CD4-positive, CD25-positive, alpha-beta regulatory T cell (primary cell): Measurements from ENCODE around the gene ALDH1A2. TPM values are rescaled to one million over a fixed set of nuclear protein-coding genes. Genes with fewer than 3 reads are reported as not detected.

Experiments
- ATAC-seq, 2 donors: fragments of 150-1000 bp; cut with Tn5 transposase; one replicate each; pipeline ENCODE4 v1.10.0; 2021; ENCODE audit warnings: low read depth in 2 of 2, moderate number of reproducible peaks in 2 of 2, moderate library complexity in 1 of 2
- DNase-seq, 3 donors: peaks; one replicate each; pipeline versions ENCODE4 v3.0.0 to v3.0.0-alpha.2; 2012 to 2022; ENCODE audit warnings: mixed read lengths in 1 of 3
- H3K27ac ChIP-seq: one replicate; pipeline ENCODE4 v1.7.0; 2013; ENCODE audit warnings: mild to moderate bottlenecking, low read length; ENCODE audit not compliant: insufficient read depth, poor library complexity, severe bottlenecking
- H3K27me3 ChIP-seq: one replicate; pipeline ENCODE4 v1.7.0; 2013; ENCODE audit warnings: low read length; ENCODE audit not compliant: control insufficient read depth, insufficient read depth
- H3K36me3 ChIP-seq: one replicate; pipeline ENCODE4 v1.7.0; 2013; ENCODE audit warnings: mild to moderate bottlenecking, low read length, moderate library complexity; ENCODE audit not compliant: control insufficient read depth, insufficient read depth
- H3K4me1 ChIP-seq: 2 replicates; pipeline ENCODE4 v1.7.0; 2013; ENCODE audit warnings: mild to moderate bottlenecking, low read length; ENCODE audit not compliant: insufficient read depth, control insufficient read depth, poor library complexity, severe bottlenecking
- H3K4me3 ChIP-seq: one replicate; pipeline ENCODE4 v1.7.0; 2013; ENCODE audit warnings: low read depth, mild to moderate bottlenecking, low read length, moderate library complexity
- H3K9me3 ChIP-seq, 2 experiments: 1 replicate in 1 of 2; 2 replicates in 1 of 2; pipeline ENCODE4 v1.7.0; 2013; ENCODE audit warnings: low read length in 2 of 2, mild to moderate bottlenecking in 1 of 2, moderate library complexity in 1 of 2; ENCODE audit not compliant: control insufficient read depth in 2 of 2
- H3K27ac Mint-ChIP-seq, 3 donors: one replicate each; pipeline ENCODE4 v1.8.0; 2020 to 2022; ENCODE audit warnings: mild to moderate bottlenecking in 3 of 3, mixed read lengths in 3 of 3, moderate library complexity in 2 of 3
- H3K27me3 Mint-ChIP-seq: one replicate; pipeline ENCODE4 v1.8.0; 2022; ENCODE audit warnings: mild to moderate bottlenecking, mixed read lengths
- H3K36me3 Mint-ChIP-seq: one replicate; pipeline ENCODE4 v1.8.0; 2020; ENCODE audit warnings: mixed read lengths
- H3K4me1 Mint-ChIP-seq, 4 donors: one replicate each; pipeline ENCODE4 v1.8.0; 2020 to 2022; ENCODE audit warnings: mixed read lengths in 4 of 4, mild to moderate bottlenecking in 1 of 4
- H3K4me3 Mint-ChIP-seq, 4 donors: one replicate each; pipeline ENCODE4 v1.8.0; 2020 to 2022; ENCODE audit warnings: mild to moderate bottlenecking in 4 of 4, mixed read lengths in 4 of 4, moderate library complexity in 3 of 4
- H3K9me3 Mint-ChIP-seq, 7 donors: one replicate each; pipeline ENCODE4 v1.8.0; 2020 to 2022; ENCODE audit warnings: mixed read lengths in 7 of 7, mild to moderate bottlenecking in 3 of 7, moderate library complexity in 2 of 7
- polyA plus RNA-seq, 4 donors: library from polyadenylated mRNA; unstranded; fragments of 300-500 nt; fragmentation: Illumina TruSeq; gene quantifications; one replicate each; pipeline ENCODE4 v1.2.3, GENCODE V29; 2021
- total RNA-seq: library from RNA; stranded (reverse); gene quantifications from one replicate; pipeline ENCODE4 v1.2.3, GENCODE V29; 2022

ALDH1A2 gene
- total and polyA plus RNA-seq, 5 donors from 2014 or later: not detected

GRCh38 chr15:57992761-57993355 lies 72.7 kb downstream of the ALDH1A2 start:
- H3K36me3 Mint-ChIP-seq: no peaks in the 10 kb centered on the region
- no peak for DNase-seq
- H3K4me1 Mint-ChIP-seq: no peaks in the 10 kb centered on the region
- Histone ChIP-seq H3K9me3 (no peaks in the 10 kb centered on the region), H3K27ac (no peak overlapping the region), H3K27me3 (peaks cover 5% of the 10 kb centered on the region), H3K4me1 (no peaks in the 10 kb centered on the region), H3K36me3 (no peaks in the 10 kb centered on the region), H3K4me3 (no peak overlapping the region)
- peaks cover 22% of the 10 kb centered on the region for H3K27me3 Mint-ChIP-seq
- no peak overlapping the region for H3K27ac Mint-ChIP-seq
- no peak for ATAC-seq
- no peaks in the 10 kb centered on the region for H3K9me3 Mint-ChIP-seq
- H3K4me3 Mint-ChIP-seq: no peak overlapping the region

DNA sequence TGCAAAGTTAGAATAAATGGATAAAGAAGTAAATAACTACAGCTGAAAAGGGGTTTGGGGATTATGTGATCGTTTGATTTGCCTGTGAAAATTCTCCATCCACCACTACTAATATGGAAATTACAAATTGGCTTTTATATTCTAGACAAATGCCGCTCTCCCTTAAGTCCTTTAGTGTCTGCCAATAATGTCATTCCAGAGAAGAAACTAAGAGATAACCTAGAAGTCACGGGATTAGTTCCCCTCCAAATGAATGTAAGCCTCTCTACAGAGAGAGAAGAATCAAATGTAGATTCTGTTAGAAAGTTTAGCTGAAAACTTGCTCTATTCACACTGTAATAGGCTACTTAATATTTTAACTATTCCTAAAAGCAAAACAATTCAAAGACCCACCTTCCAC lies 92.0 kb downstream of the ALDH1A2 start:
- Histone ChIP-seq H3K27me3 (no peaks in the 10 kb centered on the region), H3K4me1 (no peaks in the 10 kb centered on the region), H3K4me3 (no peak overlapping the region), H3K27ac (no peak overlapping the region), H3K9me3 (no peaks in the 10 kb centered on the region), H3K36me3 (no peaks in the 10 kb centered on the region)
- DNase-seq (no peak), ATAC-seq (no peak)
- Mint-ChIP-seq H3K36me3 (no peaks in the 10 kb centered on the region), H3K4me3 (no peak overlapping the region), H3K9me3 (peaks cover 0 to 2% (median 0%) of the 10 kb centered on the region in 7 donors), H3K27me3 (peaks cover 5% of the 10 kb centered on the region), H3K27ac (no peak overlapping the region), H3K4me1 (no peaks in the 10 kb centered on the region)

DNA sequence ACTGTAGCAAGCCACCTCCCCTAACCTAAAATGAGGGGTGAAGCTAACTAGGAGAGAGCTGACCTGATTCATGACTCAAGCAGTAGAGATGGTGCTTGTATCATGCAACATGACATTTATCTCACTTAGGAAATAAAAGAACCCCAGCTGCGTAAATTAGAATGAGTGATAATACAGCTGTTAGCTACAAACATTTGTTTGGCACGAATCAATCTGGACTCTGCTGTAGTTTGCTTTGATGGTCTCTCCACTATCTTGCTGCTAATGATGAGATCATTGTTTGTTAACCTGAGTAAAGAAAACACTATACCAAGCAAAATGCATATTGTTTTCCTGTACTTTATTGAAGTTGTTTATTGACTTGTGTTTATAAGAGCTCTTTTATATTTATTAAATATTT lies 92.6 kb downstream of the ALDH1A2 start:
- H3K4me1 ChIP-seq: no peaks in the 10 kb centered on the region
- H3K27ac ChIP-seq: no peak overlapping the region
- Mint-ChIP-seq H3K4me1 (no peaks in the 10 kb centered on the region), H3K27ac (no peak overlapping the region), H3K36me3 (no peaks in the 10 kb centered on the region), H3K4me3 (no peak overlapping the region), H3K9me3 (peaks cover 0 to 2% (median 0%) of the 10 kb centered on the region in 7 donors), H3K27me3 (no peaks in the 10 kb centered on the region)
- ATAC-seq: no peak
- H3K9me3 ChIP-seq: no peaks in the 10 kb centered on the region
- no peak overlapping the region for H3K4me3 ChIP-seq
- no peaks in the 10 kb centered on the region for H3K36me3 ChIP-seq
- no peaks in the 10 kb centered on the region for H3K27me3 ChIP-seq
- no peak for DNase-seq

GRCh38 chr15:57969996-57970395 lies 95.5 kb downstream of the ALDH1A2 start:
- no peak overlapping the region for H3K27ac Mint-ChIP-seq
- no peaks in the 10 kb centered on the region for H3K36me3 Mint-ChIP-seq
- Histone ChIP-seq H3K36me3 (no peaks in the 10 kb centered on the region), H3K4me3 (no peak overlapping the region), H3K4me1 (no peaks in the 10 kb centered on the region), H3K9me3 (no peaks in the 10 kb centered on the region), H3K27me3 (no peaks in the 10 kb centered on the region), H3K27ac (no peak overlapping the region)
- no peak overlapping the region for H3K4me3 Mint-ChIP-seq
- DNase-seq (no peak), ATAC-seq (no peak)
- H3K27me3 Mint-ChIP-seq: peaks cover under 1% of the 10 kb centered on the region
- H3K4me1 Mint-ChIP-seq: no peaks in the 10 kb centered on the region
- H3K9me3 Mint-ChIP-seq: peaks cover 0 to 2% (median 0%) of the 10 kb centered on the region in 7 donors

DNA sequence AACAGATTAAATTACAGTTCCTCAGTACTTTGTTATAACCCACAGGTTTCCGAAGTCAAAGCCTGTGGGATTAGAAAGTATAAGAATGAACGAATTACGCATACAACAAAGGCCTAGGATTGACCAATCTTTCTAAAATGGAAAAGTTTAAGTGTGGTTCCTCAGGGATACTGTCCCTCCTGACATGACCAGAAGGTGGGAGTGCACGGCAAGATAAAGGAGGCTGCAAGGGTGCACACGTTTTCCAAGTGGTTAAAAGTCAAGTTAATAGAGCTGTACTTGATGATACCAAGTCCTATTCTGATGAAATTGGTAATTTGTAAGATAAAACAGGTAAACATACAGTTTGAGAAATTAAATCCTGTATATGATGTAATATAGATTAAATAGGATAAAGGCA lies 96.2 kb downstream of the ALDH1A2 start:
- no peaks in the 10 kb centered on the region for H3K4me1 Mint-ChIP-seq
- ATAC-seq (no peak), DNase-seq (no peak)
- no peaks in the 10 kb centered on the region for H3K9me3 ChIP-seq
- H3K36me3 ChIP-seq: no peaks in the 10 kb centered on the region
- H3K36me3 Mint-ChIP-seq: no peaks in the 10 kb centered on the region
- no peak overlapping the region for H3K4me3 ChIP-seq
- H3K27me3 ChIP-seq: no peaks in the 10 kb centered on the region
- peaks cover 5% of the 10 kb centered on the region for H3K27me3 Mint-ChIP-seq
- H3K27ac Mint-ChIP-seq: no peak overlapping the region
- H3K27ac ChIP-seq: no peak overlapping the region
- no peak overlapping the region for H3K4me3 Mint-ChIP-seq
- H3K4me1 ChIP-seq: no peaks in the 10 kb centered on the region
- peaks cover 0 to 2% (median 0%) of the 10 kb centered on the region in 7 donors for H3K9me3 Mint-ChIP-seq

GRCh38 chr15:57962887-57963286 lies 102.6 kb downstream of the ALDH1A2 start:
- Mint-ChIP-seq H3K4me1 (no peaks in the 10 kb centered on the region), H3K36me3 (no peaks in the 10 kb centered on the region), H3K27me3 (peaks cover 22% of the 10 kb centered on the region), H3K27ac (no peak overlapping the region), H3K4me3 (no peak overlapping the region), H3K9me3 (no peaks in the 10 kb centered on the region)
- H3K36me3 ChIP-seq: no peaks in the 10 kb centered on the region
- DNase-seq (no peak), ATAC-seq (no peak)
- H3K9me3 ChIP-seq: no peaks in the 10 kb centered on the region
- H3K4me3 ChIP-seq: no peak overlapping the region
- H3K27ac ChIP-seq: no peak overlapping the region
- no peaks in the 10 kb centered on the region for H3K27me3 ChIP-seq
- no peaks in the 10 kb centered on the region for H3K4me1 ChIP-seq

DNA sequence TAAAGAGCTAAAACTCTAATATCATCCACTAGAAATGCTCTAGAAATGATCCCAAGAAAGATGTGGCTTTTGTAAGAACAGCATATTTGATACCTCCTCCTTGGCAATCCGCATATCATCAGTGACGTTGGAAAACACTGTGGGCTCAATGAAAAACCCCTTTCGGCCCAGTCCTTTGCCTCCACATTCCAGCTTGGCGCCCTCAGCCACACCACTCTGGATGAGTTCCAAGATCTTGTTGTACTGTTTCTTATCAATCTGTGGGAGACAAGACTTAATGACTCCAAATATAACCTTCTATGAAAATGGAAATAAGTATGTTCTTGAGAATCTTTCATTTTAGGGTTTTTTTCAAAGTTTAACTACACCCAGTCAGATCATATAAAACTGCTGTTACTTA lies 103.6 kb downstream of the ALDH1A2 start:
- no peak overlapping the region for H3K27ac ChIP-seq
- ATAC-seq (no peak), DNase-seq (no peak)
- Mint-ChIP-seq H3K27me3 (peaks cover 22% of the 10 kb centered on the region), H3K4me3 (no peak overlapping the region), H3K4me1 (no peaks in the 10 kb centered on the region), H3K9me3 (no peaks in the 10 kb centered on the region), H3K27ac (no peak overlapping the region), H3K36me3 (no peaks in the 10 kb centered on the region)
- no peaks in the 10 kb centered on the region for H3K27me3 ChIP-seq
- no peaks in the 10 kb centered on the region for H3K9me3 ChIP-seq
- H3K36me3 ChIP-seq: no peaks in the 10 kb centered on the region
- no peak overlapping the region for H3K4me3 ChIP-seq
- no peaks in the 10 kb centered on the region for H3K4me1 ChIP-seq

DNA sequence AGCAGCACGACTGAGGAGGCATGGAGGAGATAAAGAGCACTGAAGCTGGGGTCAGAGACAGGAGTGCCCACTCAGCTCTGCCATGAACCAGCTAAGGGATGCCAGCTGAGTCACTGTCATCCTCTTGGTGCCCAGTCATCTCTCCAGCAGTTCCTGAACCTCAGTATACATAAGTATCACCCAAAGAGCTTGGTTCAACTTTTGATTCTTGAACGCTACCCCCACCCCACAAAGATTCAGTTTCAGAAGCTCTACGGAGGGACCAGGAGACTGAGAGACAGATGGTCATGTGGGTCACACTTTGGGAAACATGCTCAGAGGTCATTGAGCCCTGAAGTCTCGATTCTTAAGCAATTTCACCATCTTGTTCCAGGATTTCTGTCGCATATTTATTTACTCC lies 108.4 kb downstream of the ALDH1A2 start:
- no peak for ATAC-seq
- Mint-ChIP-seq H3K4me1 (no peaks in the 10 kb centered on the region), H3K36me3 (no peaks in the 10 kb centered on the region)

More for the DNA sequence above, 108.4 kb downstream of the ALDH1A2 start:
- Mint-ChIP-seq H3K4me3 (no peak overlapping the region), H3K27me3 (peaks cover 13% of the 10 kb centered on the region), H3K9me3 (peaks cover 0 to 3% (median 0%) of the 10 kb centered on the region in 7 donors), H3K27ac (no peak overlapping the region)
- H3K9me3 ChIP-seq: no peaks in the 10 kb centered on the region
- H3K4me3 ChIP-seq: no peak overlapping the region
- no peak overlapping the region for H3K27ac ChIP-seq
- DNase-seq: no peak
- H3K36me3 ChIP-seq: no peaks in the 10 kb centered on the region
- H3K27me3 ChIP-seq: no peaks in the 10 kb centered on the region
- no peaks in the 10 kb centered on the region for H3K4me1 ChIP-seq
